GM12878 (cell line): ENCODE results near the gene TRRAP. TPM values are rescaled to one million over a fixed set of nuclear protein-coding genes. Genes with fewer than 3 reads are reported as not detected.

Experiments used
- ATAC-seq: fragments of 200-7000 bp; cut with Tn5 transposase; 3 replicates; pipeline ENCODE4 v1.9.1; 2020; ENCODE audit warnings: mild to moderate bottlenecking, moderate library complexity
- BruUV-seq: library from RNA; stranded (reverse); fragments of 400-500 nt; replicated peaks from 2 replicates; lab custom pipeline; 2021; lab: Mats Ljungman, UMichigan
- CTCF ChIA-PET: fragments of 300-600 bp; sonication (Branson Sonifier 250); formaldehyde crosslinking; extraction: SDS; loops from one replicate; lab custom pipeline; 2021; ENCODE audit warnings: inconsistent platforms; lab: Yijun Ruan, JAX
- POLR2A ChIA-PET: fragments of 350-600 bp; formaldehyde crosslinking; extraction: SDS; loops from one replicate; lab custom pipeline; 2021; ENCODE audit warnings: inconsistent platforms; lab: Charles Lee
- RAD21 ChIA-PET: fragments of 300-600 bp; sonication (Branson Sonifier 250); formaldehyde crosslinking; loops from one replicate; lab custom pipeline; 2023; ENCODE audit warnings: antibody characterized with exemption; ENCODE audit not compliant: unreplicated experiment; lab: Charles Lee
- SMC1A ChIA-PET: fragments of 300-600 bp; sonication (Branson Sonifier 250); formaldehyde crosslinking; loops from one replicate; lab custom pipeline; 2023; ENCODE audit not compliant: unreplicated experiment, uncharacterized antibody; lab: Charles Lee
- DNase-seq: peaks from one replicate; pipeline ENCODE4 v3.0.0-alpha.2; 2011; ENCODE audit warnings: low read depth, low spot score
- FAIRE-seq: peaks from 3 replicates; lab custom pipeline; 2011; peaks lifted over from hg19 to GRCh38; lab: Jason Lieb, UNC
- H2AFZ ChIP-seq: 2 replicates; pipeline ENCODE4 v1.6.0; 2011; ENCODE audit warnings: low read depth, low read length, control low read depth; ENCODE audit not compliant: control insufficient read depth
- H3K27ac ChIP-seq: 2 replicates; pipeline ENCODE4 v1.5.1; 2011; ENCODE audit warnings: control low read depth; ENCODE audit not compliant: control insufficient read depth, insufficient read depth
- H3K27me3 ChIP-seq, 2 experiments: replicated peaks in 1 of 2; 2 replicates each; pipeline versions ENCODE4 v1.6.0 to v1.6.1; 2011; ENCODE audit warnings: low read length in 1 of 2; ENCODE audit not compliant: control insufficient read depth in 2 of 2, insufficient read depth in 2 of 2
- H3K36me3 ChIP-seq, 2 experiments: 2 replicates each; pipeline ENCODE4 v1.5.1; 2011; ENCODE audit warnings: low read length in 1 of 2; ENCODE audit not compliant: control insufficient read depth in 2 of 2, insufficient read depth in 2 of 2
- H3K4me1 ChIP-seq: 2 replicates; pipeline ENCODE4 v1.6.1; 2011; ENCODE audit warnings: mild to moderate bottlenecking, low read length, moderate library complexity, mixed read lengths; ENCODE audit not compliant: control insufficient read depth, insufficient read depth
- H3K4me2 ChIP-seq: 2 replicates; pipeline ENCODE4 v1.6.0; 2011; ENCODE audit warnings: control low read depth; ENCODE audit not compliant: control insufficient read depth, insufficient read depth
- H3K4me3 ChIP-seq: fragments of 200-600 bp; sonication (generic); 2 replicates; pipeline ENCODE4 v1.5.1; 2016
- H3K79me2 ChIP-seq: 2 replicates; pipeline ENCODE4 v1.6.0; 2011; ENCODE audit warnings: low read length; ENCODE audit not compliant: control insufficient read depth, insufficient read depth
- H3K9ac ChIP-seq: 2 replicates; pipeline ENCODE4 v1.8.0; 2011; ENCODE audit warnings: low read length, control low read depth, mixed read lengths; ENCODE audit not compliant: control insufficient read depth, insufficient read depth
- H3K9me3 ChIP-seq: replicated peaks from 3 replicates; pipeline ENCODE4 v1.5.1; 2011; ENCODE audit warnings: mild to moderate bottlenecking, low read length; ENCODE audit not compliant: control insufficient read depth, insufficient read depth
- H4K20me1 ChIP-seq: 2 replicates; pipeline ENCODE4 v1.6.0; 2011; ENCODE audit not compliant: control insufficient read depth, insufficient read depth
- E2F4 ChIP-seq: IDR thresholded peaks from 2 replicates; pipeline ENCODE4 v1.6.1; 2012; ENCODE audit warnings: low read depth, low read length, improper control_type of control experiment
- FOXM1 ChIP-seq: IDR thresholded peaks from 2 replicates; pipeline ENCODE4 v1.6.1; 2012; ENCODE audit warnings: low read depth, mild to moderate bottlenecking, inconsistent platforms, low read length, moderate library complexity
- KAT2A ChIP-seq: conservative IDR thresholded peaks from 2 replicates; pipeline ENCODE4 v1.6.1; 2011; ENCODE audit warnings: low read depth, low read length; ENCODE audit not compliant: control insufficient read depth
- PAX8 ChIP-seq: fragments of 450-650 bp; IDR thresholded peaks from 2 replicates; pipeline ENCODE4 v1.6.1; 2017; ENCODE audit warnings: mild to moderate bottlenecking, moderate library complexity
- RB1 ChIP-seq: fragments of 450-650 bp; formaldehyde crosslinking; IDR thresholded peaks from 2 replicates; pipeline ENCODE4 v1.6.1; 2017; ENCODE audit warnings: mild to moderate bottlenecking, borderline replicate concordance
- SUZ12 ChIP-seq: fragments of 200-600 bp; sonication (generic); IDR thresholded peaks from one replicate; pipeline ENCODE4 v1.6.1; 2018; ENCODE audit warnings: antibody characterized with exemption, mild to moderate bottlenecking; ENCODE audit not compliant: unreplicated experiment
- TBL1XR1 ChIP-seq: IDR thresholded peaks from 2 replicates; pipeline ENCODE4 v1.6.1; 2012; ENCODE audit warnings: low read depth, low read length, improper control_type of control experiment
- ZBTB33 ChIP-seq: fragments of 450-650 bp; IDR thresholded peaks from 2 replicates; pipeline ENCODE4 v1.6.1; 2017; ENCODE audit warnings: mild to moderate bottlenecking
- WGBS: methylation state at CpG from one replicate; pipeline ENCODE4 v1.1.6; 2016; ENCODE audit warnings: low lambda C conversion rate; ENCODE audit not compliant: insufficient replicate concordance, insufficient coverage; ENCODE audit errors: missing lambda C conversion rate; 5-methylcytosine and 5-hydroxymethylcytosine counted together
- in situ Hi-C: fragments of 300-500 bp; cut with MboI; formaldehyde crosslinking; loops from 9 replicates; pipeline ENCODE4 v1.14.3; 2018; ENCODE audit warnings: mixed read lengths
- intact Hi-C: fragments of 100-400 bp; cut with micrococcal nuclease; formaldehyde crosslinking; loops from one replicate; pipeline ENCODE4 v1.14.2; 2022; ENCODE audit not compliant: unreplicated experiment
- polyA plus RNA-seq, 11 experiments: library from polyadenylated mRNA; depleted of rRNA in 4 of 11; unstranded in 6 of 11; stranded (reverse) in 5 of 11; fragments of >200 nt; fragmentation: Nextera tagmentation in 4 of 11; fragmentation: Illumina TruSeq in 1 of 11; extraction: Ambion mirVana in 4 of 11; extraction: Trizol in 1 of 11; gene quantifications; 1 replicate in 1 of 11; 2 replicates in 10 of 11; pipeline versions ENCODE4 v1.2.1 to v1.2.3, GENCODE V29; 2011 to 2016; ENCODE audit warnings: inconsistent platforms in 2 of 11, missing spikeins in 2 of 11, low read depth in 1 of 11
- total RNA-seq, 4 experiments: library from RNA; depleted of rRNA in 3 of 4; stranded (reverse); fragments of >200 nt in 3 of 4; fragmentation: Illumina TruSeq in 1 of 4; extraction: Trizol in 1 of 4; gene quantifications; 2 replicates each; pipeline versions ENCODE4 v1.2.1 to v1.2.3, GENCODE V29; 2013 to 2021

The TRRAP gene
- total and polyA plus RNA-seq, 10 of the 15 experiments (the other 5 are each of a cell fraction or from before 2014, with no cell fraction given), result 1.1 to 39.3 (median 8.5) TPM

- BruUV-seq, result no TSS peak
- H3K9ac ChIP-seq, result no peak overlapping the region
- no peak for ATAC-seq
- no peak overlapping the region for H3K4me2 ChIP-seq
- CTCF ChIA-PET, result no interaction called here
- POLR2A ChIA-PET, result no interaction called here
- TF ChIP-seq KAT2A, result no peak
- TF ChIP-seq ZBTB33, result no peak
- no peak for TF ChIP-seq PAX8
- TF ChIP-seq FOXM1, result no peak
- no peak for TF ChIP-seq E2F4
- no peak for TF ChIP-seq RB1
- no peak for TF ChIP-seq SUZ12
- no peak for TF ChIP-seq TBL1XR1
- H3K4me1 ChIP-seq, result no peaks in the 10 kb centered on the region
- no peak overlapping the region for H3K4me3 ChIP-seq
- SMC1A ChIA-PET, result no interaction called here
- H3K27ac ChIP-seq, result no peak overlapping the region
- no peaks in the 10 kb centered on the region for H3K27me3 ChIP-seq
- peaks cover 16 to 31% of the 10 kb centered on the region in 2 experiments for H3K36me3 ChIP-seq
- no peaks in the 10 kb centered on the region for H4K20me1 ChIP-seq
- no peak for FAIRE-seq
- no peaks in the 10 kb centered on the region for H3K9me3 ChIP-seq
- no peaks in the 10 kb centered on the region for H3K79me2 ChIP-seq
- DNase-seq, result no peak
- in situ Hi-C loops (no loop called here), intact Hi-C loops (no loop called here)
- no peak overlapping the region for H2AFZ ChIP-seq
- RAD21 ChIA-PET, result no interaction called here
- WGBS, result 94% methylated on average over 17 of the region's 17 CpGs
Observed at GRCh38 chr7:98974906-98975816, 96.8 kb downstream of the TRRAP start.
